UCSD-AML1 (cell line): ENCODE data around the gene EFCAB8.
"Not testable (repeated sequence)": the region's sequence is repeated elsewhere in the genome, so short reads cannot be mapped to it uniquely, and the experiment has no call there.

Experiments
- DNase-seq: peaks from one replicate; lab custom pipeline; 2025; ENCODE audit not compliant: unreplicated experiment; lab: John Stamatoyannopoulos, UW

The EFCAB8 gene

DNA sequence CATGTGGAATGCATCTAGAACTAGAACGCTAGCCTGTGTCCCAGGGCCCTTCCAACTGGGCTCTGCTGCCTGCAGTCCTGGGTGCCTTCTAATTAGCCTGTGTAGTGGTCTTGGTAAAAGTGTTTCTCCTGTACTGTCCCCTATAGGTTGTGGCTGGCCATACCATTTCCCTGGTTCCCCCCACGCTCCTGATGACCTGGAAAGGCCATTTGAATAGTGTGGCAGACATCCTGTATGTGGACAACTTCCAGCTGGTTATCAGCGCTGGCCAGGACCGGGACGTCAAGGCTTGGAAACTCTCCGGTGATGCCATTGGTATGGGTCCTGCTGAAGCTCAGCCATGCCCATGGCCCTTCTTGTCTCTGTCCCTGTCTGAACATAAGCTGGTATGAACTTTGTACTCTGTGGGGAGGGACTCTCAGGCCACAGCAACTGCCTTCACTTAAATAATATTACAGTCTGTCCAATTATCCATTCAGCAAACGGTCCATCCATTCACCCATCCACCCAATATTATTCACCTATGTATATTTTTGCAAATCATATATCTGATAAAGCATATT lies 84.8 kb downstream of the EFCAB8 start:
- DNase-seq, result no peak

DNA sequence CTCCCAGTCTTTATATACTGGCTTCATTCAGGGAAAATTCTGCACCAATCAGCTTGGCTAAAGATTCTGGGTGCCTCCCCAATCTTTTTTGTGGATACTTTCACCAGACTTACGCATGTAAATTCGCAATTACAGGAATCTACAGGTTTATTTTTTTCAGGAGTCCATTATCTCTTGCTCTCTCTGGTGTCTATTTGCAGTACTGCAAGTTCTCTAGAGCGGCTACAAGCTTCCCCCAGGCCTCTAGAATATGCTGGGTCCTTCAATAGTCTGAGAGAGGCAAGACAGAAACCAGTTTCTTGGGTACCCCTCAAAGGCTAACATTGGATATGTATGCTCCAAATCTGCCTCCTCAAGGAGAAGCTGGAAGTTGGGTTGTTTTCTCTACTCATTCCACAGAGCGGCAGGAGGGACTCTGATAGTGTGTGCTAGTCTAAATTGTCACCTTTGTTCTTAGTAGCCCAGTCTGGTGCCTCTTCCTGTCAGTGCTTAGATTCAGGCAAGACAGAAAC lies 87.0 kb downstream of the EFCAB8 start:
- no peak for DNase-seq

DNA sequence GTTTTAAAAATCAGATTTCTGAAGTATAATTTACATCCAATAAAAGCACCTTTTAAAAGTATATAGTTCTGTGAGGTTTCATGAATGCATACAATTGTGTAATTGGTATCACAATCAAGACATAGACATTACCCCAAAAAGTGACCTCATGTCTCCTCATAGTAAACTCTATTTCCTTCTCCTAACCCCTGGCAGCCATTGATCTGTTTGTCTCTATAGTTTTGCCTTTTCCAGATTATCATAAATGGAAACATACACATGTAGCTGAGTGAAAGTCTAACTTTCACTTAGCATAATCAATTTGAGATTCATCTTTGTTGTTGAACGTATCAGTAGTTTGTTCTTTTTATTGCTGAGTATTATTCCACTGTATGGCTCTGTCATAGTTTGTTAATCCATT lies 87.9 kb downstream of the EFCAB8 start:
- no peak for DNase-seq

DNA sequence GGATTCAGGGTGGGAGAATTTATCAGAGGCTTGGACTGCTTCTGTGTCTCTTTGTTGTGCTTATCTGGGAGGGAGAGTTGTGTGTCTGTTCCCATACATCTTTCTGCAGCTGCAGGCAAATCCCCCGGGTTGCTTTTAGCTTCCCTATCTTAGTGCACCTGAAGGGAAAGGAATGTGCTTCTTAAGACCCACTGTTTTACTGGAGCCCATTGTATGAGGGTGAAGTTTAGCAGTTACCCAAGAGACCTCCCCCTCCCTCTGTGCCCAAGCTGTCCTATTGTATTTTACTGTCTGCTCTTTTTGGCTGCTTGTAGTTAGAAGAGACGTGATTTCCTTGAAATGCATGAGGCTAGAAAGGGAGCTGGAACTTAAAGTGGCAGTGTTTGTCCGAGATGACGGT lies 91.8 kb downstream of the EFCAB8 start:
- not testable (repeated sequence) for DNase-seq

DNA sequence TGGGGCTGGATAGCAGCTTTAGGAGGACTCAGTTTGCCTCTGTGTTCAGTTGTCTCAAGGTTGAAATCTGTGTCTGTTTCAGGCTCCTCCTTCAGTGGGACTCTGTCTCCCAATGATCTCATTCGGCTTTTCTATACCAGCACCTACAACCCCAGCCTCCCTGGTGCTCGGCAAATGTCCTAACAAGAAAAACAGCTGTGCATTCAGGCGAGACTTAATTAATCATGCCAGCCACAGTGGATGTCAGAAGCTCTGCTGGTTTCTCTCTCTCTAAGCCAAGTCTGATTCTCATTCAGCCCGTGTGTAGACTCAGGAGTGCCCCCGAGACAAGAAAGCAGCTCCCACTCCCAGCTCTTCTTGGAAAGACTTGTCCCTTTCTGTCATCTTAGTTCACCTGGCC lies 98.7 kb downstream of the EFCAB8 start:
- no peak for DNase-seq

DNA sequence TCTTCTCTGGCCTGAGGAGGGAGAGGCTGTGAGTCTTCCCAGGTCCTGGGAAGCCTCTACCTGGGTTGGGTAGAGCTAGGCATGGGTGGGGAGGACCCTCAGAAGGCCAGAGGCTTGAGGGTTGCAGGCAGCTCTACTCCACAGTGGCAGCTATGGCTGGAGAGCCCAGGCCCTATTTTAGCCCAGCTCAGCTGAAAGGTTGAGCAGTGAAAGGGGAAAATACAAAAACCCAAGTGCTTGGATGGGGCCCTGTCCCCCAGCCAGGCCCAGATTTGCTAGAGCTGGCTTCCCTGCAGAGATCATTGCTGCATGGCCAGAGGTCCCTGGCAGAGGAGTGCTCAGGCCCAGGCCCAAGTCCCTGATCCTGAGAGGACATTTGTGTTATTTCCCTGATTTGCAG lies 99.9 kb downstream of the EFCAB8 start:
- no peak for DNase-seq

DNA sequence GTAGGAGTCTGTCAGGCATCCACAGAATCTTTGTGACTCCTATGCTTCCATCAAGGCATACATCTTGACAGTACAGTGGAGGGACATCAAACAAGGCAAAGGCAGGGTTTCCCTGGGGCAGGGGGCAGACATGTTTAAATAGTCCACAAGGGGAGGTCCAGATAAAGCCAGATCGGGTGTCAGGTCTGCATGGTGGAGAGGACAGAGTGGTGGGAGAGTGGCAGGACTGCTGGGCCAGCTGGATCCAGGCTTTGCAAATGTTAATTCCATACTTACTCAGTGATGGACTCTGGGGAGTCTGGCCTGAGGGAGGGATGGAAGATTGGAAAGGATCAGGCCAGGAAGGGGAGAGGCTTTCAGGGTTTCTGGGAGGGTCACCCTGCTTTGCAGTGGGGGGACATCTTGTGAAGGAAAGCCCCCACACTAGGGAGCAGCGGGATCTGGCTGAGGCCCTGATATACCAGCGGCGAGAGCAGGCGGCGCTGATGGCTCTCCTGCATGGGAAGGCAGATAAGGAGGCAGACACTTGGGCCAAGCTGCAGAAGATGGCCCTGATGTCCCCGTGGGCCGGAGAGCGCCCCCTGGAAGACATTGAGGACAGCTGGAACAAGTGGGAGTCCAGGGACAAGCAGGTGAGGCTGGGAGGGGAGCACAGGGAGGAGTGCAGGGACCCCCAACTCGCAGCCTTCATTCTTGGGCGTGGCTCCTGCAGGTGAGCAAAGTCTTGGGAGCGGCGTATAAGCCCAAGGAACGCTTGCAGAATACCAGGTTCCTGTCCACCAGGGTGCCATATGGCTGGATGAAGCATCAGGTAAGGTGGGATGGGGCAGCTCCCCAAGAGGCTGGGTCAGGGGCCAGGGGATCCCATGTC lies 100.9 kb downstream of the EFCAB8 start:
- no peak for DNase-seq

DNA sequence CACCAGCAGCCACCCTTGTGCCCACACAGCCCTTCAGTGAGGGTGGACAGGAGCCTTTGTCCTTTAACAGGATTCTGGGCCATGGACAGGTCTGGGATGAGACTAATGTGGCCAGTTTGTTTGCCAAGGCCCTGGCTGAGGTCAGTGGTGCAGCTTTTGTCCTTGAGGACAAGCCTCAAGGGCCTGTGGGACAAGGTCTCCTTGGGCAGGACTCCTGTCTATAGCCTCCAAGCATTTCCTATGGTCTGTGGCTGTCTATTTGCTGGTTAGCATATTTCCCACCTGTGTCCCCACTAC lies 101.4 kb downstream of the EFCAB8 start:
- no peak for DNase-seq

DNA sequence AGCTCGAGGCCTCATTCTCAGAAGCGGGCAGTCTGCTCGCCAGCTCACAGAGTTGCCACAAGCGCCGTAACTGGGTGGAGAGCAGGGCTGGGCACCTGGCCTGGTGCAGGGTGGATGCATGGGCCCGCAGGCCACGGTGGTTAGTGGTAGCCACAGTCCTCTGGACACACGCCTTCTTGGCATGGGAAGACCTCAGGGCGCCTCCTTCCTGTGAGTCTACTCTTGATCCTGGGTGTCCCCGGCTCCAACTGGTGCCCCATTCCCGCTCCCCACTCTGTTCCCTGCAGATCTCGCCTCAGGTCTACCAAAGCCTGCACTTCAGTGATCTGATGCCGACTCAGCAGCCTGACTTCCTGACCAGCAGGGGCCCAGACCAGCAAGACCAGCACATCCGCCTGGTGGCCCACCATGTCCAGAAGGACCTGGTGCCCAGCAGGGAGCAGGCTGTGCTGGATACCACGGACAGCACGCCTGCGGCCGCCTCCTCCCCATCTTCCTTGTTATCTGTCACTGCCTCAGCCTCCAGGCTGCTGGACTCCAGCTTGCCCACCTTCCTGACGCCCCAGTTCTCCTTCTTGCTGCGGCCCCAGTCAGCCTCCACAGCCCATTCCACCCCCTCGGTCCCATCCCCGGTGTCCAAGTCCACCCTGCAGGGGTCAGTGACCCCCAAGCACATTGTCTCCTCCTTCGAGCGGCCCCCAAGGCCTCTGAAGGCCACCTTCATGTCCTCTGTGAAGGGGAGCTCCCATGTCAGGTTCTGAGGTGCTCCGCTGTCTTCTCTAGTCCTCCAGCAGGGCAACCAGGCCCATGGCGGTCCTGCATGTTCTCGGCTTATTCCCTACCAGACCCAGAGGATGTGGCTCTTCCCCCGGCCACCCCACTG lies 102.4 kb downstream of the EFCAB8 start:
- no peak for DNase-seq

DNA sequence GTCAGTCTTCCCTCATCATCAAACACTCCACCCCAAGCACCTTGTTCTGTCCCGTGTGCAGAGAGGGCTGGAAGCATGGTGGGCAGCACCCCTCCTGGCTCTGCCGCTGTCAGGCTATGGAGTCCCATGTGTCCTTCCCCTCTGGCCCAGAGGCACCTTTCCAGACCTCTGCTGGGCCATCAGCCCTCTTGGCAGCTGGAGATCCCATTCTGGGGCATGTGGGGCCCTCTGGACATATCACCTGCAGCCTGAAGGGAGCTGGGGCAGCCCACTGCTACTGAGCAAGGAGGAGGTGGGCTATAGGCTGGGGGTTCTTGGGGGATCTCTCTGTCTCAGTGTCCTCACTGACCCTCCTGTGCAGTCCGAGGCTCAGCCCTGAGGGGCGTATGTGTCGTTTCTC lies 103.3 kb downstream of the EFCAB8 start:
- no peak for DNase-seq

DNA sequence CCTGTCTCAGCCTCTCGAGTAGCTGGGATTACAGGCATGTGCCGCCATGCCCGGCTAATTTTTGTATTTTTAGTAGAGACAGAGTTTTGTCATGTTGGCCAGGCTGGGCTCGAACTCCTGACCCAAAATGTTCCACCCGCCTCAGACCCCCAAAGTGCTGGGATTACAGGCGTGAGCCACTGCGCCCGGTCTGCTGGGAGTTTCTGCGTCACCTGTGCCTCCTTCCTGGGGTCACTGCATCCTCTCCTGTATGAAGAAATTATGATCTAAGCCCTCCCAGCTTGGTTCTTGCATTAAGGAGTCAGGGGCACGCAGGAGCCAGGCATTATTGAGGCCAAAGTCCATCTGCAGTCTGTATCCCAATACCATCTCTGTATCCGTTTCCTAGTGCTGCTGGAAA lies 103.9 kb downstream of the EFCAB8 start:
- DNase-seq, result not testable (repeated sequence)

DNA sequence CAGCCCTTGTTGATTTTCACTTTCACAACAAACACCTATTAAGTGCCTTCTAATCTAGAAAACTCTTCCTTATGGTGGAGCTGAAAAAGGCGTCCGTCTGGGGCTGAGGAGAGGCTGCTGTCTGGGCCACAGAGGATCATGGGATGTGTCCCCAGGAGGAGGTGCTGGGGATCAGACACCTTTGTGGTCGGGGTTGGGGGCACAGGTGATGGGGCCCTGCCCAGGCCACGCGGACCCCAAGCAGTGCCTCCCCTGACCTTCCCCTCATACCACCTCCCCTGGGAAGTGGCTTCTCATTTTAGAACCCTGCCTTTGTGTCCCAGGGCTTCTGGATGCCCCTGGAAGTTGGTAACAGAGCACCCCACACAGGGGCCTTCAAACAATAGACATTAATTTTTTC lies 104.5 kb downstream of the EFCAB8 start:
- DNase-seq, result no peak

DNA sequence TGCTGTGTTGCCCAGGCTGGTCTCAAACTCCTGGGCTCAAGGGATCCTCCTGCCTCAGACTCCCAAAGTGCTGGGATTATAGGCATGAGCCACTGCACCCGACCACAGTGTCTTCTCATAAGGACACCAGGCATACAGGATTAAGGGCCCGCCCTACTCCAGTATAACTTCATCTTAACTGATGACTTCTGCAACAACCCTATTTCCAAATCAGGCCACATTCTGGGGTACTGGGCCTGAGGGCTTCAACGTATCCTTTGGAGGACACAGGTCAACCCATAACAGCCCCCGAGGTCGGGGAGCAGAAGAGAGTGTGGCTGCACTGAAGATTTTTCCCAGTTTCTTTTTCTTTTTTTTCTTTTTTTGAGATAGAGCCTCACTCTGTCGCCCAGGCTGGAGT lies 105.9 kb downstream of the EFCAB8 start:
- DNase-seq, result no peak

DNA sequence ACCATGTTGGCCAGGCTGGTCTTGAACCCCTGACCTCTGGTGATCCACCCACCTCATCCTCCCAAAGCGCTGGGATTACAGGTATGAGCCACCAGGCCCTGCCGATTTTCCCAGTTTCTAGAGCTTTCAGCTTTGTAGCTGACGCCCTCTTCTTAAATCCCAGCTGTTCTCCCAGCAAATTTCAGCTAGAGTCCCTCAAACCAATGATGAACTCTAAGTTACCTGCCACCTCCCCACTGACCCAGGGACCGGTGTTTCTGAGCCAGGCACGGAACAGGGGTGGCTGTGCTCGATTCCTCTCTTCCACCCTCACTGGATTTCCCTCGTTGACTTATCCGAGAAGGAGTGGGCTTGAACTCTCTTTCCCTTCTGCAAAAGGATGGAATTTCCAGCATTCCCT lies 106.4 kb downstream of the EFCAB8 start:
- no peak for DNase-seq

DNA sequence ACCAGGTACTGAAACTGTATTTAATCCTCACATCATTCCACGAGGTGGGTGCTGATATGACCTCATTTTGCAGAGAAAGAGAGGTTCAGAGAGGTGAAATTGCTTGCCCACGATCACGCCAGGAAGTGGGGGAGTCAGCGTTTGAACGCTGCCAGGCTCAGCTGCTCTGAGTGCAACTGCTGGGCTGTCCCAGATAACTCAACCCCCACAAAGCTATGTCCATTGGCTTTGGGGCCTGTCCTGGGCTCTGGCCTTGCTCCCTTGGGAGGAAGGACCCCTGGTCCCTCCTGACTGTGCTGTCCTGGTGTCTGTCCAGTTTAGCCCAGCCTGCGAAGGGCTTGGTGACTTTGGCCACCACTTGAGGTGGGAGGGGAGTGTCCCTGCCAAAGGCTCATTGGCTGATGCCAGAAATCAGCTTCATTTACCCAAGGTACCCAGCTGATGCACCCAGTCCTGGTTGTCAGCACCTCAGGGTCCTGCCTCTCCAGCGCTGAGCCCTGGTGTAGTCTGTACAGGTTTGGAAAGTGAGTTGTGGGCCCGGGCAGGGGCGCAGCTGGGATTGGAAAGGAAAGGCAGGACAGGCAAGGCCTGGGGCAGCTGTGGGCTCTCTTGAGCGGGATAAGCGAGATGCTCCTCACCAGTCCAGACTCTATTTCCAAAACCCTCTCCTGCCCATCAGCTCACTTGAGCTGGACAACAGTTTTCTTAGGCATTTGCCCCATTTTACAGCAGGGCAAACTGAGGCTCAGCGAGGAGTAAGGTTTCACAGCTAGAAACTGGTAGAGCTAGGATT lies 107.1 kb downstream of the EFCAB8 start:
- no peak for DNase-seq

DNA sequence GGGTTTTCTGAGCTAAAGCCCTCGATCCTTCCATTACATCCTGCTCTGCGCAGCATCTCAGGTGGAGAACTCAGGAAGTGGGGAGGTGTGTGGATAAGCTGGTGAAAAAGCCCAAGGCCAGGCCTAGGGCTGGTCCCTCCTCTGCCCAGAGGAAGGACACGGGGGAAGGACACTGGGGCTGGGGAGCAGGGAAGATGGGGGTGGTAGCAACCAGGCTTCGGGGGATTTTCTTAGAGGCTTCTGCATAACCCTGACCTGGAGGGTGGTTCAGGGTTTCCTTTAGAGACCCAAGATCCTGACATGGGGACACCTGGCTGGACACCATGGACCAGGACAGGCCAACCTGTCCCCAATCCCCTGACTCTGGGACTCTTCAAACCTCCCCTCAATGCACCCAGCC lies 107.7 kb downstream of the EFCAB8 start:
- no peak for DNase-seq

DNA sequence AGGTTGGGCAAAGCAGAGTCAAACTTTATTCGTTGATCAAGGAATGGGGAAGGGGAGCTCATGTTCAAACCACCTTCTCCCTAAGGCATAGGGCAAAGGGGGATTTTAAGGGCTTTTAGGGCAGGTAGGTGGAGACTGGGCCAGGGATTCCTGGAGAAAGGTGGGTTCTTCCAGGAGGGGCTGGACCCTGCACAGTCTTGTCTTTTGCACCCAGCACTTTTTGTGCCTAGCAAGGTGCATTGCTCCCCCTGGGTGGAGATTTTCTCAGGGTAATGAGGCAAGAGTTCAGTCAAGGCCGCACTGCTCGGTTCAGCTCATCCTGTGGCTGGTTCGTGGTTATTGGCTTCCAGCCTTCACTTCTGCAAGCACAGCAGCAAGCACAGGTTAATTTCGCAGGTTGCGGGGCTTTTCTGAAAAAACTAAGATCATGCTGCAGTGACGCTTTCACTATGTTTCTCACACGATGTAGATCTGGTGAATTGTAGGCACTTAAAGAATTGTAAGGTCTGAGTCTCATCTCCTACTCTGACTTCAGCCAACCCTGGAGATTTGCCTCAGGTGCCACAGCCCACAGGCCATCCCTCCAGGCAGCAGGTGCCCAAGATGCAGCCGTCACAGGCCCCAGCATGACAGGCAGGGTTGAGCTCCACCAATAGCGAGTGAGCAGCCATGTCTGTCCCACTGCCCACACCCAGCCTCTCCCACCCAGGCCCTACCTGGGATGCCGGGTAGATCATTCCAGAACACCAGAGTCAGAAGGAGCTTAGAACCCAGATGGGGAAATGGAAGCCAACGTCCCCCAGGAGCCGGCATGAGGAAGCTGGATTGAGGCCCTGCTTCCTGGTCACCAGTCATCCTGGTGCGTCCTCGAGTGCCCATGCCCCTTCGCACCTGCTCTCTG lies 108.4 kb downstream of the EFCAB8 start:
- DNase-seq, result no peak

DNA sequence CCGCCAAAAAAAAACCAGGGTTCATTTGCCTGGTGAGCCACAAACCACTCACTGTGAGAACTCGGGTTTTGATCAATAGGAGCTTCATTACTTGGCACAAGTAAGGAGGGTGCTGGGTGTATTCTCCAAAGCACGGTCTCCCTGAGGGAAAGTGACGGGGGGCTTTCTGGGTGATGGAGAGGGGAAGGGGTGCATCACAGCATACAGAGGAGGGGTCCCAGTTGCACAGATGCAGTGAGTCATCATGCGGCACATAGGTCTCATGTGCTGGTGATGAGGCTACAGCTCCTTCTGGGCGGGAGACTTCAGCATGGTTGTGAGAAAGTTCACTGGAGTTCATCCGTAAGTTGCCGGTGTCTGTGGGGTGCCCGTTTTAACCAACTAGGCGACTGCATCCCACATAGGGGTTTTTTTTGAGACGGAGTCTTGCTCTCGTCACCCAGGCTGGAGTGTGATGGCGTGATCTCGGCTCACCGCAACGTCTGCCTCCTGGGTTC lies 109.3 kb downstream of the EFCAB8 start:
- no peak for DNase-seq

DNA sequence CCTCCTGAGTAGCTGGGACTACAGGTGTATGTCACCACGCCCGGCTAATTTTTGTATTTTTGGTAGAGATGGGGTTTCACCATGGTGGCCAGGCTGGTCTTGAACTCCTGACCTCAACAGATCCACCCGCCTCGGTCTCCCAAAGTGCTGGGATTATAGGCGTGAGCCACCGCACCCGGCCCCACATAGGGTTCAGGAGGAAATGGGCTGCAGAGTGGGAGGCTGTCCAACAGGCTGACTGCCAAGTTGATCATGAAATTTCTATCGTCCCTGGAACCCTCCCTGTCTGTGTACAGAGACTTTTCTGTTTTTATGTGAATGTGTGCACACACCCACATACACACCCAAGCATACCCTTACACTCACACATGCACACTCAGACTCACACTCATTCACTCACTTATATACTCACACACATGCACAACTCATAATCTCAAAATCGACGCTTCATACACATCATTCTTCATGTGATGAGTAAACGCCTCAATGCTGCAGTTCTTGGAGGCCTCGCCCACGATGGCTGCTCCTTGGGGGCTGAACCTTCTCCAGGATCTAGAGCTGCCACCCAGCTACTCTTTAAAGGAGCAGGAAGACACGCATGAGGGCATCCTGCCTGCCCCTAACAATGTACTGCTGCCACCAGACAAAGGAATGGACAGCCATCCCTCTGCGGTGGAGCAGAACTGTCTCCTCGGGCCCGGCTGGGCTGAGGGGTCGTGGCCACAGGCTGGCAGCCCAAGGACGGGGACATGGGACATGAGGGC lies 109.9 kb downstream of the EFCAB8 start:
- no peak for DNase-seq
